ENCODE measurements around the gene TP53RK.

Gene TP53RK

DNA sequence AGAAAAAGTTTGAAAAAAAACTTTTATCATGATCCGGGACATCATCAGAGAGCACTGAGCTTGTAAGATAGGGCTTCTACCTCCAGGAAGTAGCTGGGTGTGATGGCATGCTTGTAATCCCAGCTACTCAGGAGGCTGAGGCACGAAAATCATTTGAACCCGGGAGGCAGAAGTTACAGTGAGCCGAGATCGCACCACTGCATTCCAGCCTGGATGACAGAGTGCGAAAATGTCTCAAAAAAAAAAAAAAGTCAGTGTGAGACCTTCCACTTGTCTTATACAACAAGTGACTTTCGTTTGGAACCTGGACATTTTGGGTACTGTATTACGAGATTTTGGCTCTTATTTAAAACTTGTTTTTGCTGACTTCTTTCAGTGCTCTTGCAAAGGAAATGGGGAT is 32.1 kb downstream of the TP53RK start:
- no peak for DNase-seq

DNA sequence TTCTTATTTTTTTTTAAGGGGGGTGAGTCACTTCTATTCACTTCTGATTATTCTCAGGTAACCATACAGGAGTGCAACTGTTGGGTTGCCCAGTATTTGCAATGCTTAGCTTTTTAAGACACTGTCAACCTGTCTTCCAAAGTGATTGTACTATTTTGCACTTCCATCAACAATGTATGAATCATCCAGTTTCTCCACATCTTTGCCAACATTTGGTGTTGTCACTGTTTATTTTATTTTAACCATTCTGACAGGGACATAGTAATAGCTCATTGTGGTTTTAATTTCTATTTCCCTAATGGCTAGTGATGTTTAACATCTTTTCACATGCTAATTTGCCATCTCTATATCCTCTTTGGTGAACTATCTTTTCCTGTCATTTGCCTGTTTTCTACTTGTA is 36.5 kb downstream of the TP53RK start:
- DNase-seq = no peak

DNA sequence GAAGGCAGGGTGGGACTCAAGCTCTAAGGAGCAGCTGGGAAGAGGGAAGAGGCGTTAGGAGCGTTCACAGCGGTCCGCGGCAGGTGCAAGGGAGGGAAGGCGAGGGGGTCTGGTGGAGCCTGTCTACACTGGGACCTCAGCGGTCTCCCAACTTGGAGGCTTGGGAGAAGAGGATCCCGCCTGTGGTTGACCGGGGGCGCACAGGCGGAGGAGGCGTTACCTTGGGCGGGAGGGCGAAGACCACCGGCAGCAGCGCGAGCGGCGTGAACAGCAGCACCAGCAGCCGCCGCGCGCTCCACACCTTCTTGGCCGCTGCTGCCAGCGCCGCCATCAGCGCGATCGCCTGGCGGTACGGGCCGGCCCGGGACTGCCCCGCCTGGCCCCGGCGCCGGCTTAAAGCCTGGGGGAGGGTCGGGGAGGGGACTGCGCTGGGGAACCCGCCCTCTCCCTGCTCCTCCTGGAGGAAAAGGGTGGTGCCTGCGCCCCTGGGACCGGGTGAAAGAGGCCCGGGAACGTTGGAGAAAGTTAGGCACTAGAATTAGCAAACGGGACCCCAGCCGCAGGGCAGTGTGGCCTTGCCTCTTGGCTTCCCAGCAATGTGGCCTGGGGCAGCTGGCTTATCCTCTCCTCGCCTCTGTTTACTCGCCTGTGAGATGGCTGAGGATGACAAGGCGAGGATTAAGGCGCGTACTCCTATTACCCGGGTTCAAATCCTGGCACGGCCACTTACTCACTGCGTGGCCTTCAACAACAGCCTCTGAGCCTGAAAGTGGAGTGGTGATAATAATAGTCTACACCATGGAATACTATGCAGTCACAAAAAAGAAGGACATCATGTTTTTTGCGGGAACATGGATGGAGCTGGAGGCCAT is 37.9 kb downstream of the TP53RK start, which contains the start of gene SLC13A3:
SLC13A3 (minus strand) TSS at position 369 of the 872 bp plus-strand sequence; CDS start at position 331, 38 bp downstream.
- DNase-seq = no peak

DNA sequence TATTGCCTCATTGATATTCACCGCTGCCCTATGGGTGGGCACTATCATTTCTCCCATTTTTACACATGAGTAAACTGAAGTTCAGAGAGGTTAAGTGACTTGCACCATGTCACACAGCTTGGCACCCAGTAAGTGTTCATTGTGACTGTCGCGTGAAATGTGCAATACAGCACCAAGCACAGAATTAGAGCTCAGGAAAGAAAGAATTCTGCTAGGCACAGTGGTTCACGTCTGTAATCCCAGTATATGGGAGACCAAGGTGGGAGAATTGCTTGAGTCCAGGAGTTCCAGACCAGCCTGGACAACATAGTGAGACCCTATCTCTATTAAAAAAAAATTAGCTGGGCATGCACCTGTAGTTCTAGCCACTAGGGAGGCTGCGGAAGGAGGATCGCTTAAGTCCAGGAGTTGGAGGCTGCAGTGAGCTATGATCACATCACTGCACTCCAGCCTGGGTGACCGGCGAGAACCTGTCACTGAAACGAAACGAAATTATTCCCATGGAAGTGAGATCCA is 38.6 kb downstream of the TP53RK start:
- DNase-seq = no peak

DNA sequence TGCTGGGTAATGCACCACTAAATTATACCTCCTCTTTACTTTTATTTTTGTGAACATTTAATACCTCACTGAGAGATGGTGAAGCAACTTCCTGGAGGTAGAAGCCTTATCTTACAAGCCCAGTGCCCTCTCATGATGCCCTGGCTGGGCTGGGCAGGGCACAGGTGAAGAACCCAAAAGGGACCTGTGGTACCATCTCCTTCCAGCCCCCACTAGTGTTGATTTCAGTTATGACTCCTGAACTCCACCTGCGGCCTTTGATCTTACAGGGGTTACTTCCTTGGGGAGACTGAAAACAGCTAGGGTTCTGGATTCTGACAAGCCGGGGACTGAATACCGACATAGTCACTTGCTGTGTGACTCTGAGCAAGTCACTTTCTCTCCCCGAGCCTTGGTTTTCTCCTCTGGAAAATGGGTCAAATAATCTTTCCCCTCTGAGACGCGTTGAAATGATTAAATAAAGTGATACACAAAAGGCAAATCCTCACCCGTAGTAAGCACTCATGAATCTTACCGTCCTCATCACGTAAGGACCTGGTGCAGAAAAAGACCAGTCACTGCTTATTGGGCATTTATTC is 39.2 kb downstream of the TP53RK start:
- no peak for DNase-seq

DNA sequence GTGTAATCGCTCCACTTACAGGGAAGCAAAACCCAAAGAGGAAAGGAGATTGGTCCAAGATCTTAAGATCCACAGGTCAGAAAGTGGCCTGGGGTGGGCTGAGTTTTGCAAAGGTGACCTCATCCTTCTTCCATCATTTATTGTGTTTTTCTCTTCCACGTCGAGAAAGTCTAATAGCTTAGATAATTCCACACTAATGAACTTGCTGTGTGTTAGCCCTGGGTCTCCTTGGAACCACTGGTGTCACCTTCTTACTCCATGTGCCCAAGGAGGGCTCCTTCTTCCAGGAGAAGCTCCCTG is 39.6 kb downstream of the TP53RK start:
- no peak for DNase-seq

DNA sequence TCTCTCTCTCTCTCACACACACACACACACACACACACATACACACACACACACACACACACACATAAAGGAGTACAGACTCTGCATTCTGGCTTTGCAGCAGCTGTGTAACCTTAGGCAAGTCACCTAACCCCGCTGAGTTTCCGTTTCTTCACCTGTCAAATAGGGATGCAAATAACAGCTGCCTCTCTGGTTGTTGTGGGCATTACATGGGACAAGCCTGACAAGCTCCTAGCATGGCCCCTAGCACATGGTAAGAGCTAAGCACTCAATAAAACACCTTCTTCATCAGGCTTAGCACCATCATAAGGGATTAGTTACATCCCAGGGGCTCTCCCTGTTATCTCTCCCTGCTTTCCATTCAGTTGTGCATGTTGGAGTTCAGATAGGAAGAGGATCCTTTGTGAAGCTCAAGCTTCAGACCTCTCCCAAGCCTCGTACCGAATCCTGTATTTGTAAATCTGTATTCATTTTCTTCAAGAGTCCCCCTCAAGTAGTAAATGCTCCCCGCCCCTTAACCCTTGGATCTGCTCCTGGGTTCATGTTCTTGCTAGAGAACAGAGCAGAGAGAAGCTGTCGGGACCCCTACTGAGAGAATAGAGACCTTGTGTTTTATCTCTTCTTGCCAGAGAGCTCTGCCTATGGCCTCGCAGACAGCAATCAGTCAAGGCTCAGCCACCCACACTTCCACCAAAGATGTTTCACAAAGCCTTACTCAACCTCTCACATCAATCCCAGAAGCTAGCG is 40.2 kb downstream of the TP53RK start:
- no peak for DNase-seq

DNA sequence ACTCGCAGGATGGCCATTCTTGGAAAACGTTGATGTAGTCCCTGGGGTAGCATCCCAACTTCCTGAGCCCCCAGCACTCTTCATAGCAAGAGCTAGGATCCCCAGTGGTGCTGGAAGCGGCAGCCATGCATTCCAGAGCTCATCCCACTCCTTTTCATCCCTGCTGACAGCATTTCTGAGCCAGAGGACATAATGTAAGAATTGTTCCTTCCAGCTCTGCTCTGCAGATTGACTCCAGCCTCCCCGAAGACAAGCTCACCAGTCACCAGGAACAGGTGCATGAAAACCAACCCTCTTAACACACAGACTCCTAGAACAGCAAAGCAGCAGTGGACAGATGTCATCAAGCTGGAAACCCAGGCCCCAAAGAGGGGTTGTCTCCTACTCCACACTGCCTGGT is 41.8 kb downstream of the TP53RK start:
- no peak for DNase-seq

DNA sequence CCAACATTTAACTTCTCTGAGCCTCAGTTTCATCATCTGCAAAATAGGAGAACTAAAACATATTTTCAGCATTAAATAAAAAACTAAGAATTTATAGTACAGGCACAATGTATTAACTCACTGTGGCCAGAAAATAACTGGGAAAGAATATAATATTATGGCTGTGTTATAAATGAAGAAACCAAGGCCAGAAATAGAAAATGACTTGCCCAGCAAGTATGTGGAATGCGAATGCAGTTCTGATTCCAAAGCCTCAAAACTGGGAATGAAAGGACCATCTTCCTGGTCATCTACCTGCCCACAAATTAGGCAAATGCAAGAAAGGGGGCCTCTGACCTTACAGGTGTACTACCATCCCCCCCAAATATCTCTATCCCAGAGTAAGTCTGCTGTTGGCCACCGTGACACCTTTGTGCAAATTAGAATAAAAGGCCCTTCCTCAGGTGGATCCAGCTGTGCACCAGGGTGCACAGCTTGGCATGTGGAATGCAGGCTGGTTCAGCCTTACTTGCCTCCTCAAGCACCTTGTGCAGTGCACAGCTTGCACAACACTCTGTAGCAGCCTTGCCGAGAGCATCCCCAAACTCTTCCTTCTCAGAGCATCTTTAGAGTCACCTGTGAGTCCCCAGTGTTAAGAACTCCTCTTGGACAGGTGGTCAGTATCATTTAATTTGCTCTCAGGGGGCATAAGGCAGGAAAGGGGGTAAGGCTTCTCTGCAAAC is 42.4 kb downstream of the TP53RK start:
- DNase-seq = no peak

DNA sequence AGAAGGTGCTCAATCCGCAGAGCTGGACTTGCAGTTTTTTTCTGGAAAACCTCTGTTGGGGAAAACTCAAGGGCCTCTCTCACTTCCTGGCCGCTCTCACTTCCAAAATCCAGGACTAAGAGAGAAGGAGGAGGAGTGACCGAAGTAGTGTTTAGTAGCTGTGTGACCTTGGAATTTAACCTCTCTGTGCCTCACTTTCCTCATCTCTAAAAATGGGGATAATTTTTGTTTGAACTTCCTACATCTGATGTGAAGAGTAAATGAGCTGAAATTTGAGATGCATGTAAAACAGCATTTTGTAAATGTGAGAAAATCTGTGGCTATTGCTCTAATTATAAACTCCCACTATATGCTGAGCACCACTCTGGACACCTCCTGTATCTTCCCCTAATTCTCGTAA is 43.1 kb downstream of the TP53RK start:
- no peak for DNase-seq

DNA sequence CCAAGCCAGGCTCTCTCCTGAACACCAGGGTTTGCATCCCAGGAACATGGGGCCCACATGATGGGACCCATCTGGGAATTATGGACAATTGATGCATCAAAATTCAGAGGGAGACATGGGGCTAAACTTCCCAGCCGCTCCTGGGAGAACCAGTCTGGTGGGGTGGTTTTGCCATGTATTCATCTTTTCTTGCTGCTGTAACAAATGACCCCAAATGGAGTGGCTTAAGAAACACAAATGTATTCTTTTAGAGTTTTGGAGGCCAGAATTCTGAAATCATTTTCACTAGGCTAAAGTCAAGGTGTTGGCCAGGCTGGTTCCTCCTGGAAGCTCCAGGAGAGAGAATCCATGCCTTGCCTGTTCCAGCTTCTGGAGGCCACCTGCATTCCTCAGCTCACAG is 44.5 kb downstream of the TP53RK start:
- DNase-seq = no peak

DNA sequence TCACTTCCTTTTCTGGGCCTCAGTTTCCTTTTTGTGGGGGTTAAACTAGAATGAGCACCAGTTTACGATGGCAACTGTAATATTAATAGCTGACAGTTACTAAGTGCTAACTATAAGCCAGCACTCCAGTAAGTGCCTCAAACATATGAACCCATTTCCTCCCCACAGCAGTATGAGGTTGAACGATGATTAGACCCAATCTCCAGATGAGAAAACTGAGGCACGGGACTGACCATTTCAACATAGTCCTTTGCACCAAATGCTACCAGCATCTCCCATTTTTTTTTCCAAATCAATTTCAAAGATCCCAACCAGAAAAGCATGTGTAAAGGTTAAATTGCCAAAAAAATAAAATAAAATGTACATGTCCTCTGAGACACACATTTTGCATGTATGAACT is 45.1 kb downstream of the TP53RK start:
- no peak for DNase-seq

DNA sequence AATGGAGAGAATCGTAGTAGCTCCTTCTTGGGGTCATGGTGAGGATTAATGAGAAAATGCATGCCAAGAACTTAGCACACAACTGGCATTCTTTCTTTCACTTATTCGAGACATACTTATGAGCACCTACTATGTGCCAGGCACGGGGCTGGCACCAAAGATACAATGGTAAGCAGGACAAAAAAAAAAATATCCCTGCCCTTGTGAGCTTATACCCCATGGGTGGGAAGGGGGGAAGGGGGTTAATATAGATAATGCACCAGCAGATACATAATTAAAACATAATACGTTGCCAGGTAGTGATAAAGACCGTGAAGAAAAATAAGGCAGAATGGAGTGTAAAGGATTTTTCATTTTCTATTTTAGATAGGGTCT is 46.3 kb downstream of the TP53RK start:
- DNase-seq = no peak

DNA sequence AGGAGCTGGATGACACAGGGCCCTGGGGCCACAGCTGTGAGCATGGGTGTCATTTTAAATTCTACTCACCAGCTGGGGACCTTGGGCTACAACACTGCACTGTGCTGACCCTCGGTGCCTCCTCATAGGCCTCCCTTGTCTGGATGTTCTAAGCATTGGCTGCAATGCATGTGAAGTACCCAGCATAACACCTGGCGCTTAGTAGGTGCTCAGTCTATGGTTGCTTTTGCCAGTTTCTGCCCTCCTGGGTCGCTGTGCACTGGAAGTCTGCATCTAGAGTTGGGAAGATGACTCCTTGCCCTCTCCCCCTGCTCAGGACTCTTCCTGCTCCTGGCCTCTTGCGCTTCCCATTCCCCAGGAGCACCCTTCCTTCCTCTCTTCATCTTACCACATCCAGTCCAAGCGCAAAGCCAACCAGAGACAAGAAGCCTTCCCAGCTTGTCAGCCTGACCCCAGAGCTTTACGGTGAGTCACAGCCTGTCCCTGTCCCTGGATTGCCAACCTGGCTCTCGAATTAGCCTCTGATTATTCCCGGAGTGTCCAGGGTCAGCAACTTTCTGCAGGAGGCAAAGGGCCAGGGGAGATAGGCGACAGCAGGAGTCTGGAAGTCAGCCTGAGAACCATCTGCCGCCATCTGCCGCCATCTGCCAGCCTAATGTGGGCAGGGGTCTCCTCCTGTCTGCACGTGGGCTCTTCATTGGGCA is 46.8 kb downstream of the TP53RK start:
- no peak for DNase-seq

DNA sequence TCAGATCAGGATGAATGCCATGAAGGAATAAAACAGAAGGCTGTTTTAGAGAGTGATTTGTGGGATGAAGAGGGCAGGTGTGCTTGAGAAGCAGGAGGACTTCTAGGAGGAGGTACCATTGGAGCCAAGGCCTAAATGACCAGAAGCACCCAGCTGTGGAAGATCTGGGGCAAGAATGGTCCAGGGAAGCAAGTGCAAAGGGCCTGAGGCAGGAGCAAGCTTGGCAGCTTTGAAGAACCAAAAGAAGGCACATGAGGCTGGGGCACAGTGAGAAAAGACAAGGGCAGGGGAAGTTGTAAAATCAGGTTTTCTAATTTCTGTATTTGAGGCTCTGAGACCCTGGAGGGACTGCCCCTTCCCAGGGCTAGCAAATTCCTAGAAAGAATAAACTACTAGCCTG is 47.8 kb downstream of the TP53RK start:
- DNase-seq = no peak

DNA sequence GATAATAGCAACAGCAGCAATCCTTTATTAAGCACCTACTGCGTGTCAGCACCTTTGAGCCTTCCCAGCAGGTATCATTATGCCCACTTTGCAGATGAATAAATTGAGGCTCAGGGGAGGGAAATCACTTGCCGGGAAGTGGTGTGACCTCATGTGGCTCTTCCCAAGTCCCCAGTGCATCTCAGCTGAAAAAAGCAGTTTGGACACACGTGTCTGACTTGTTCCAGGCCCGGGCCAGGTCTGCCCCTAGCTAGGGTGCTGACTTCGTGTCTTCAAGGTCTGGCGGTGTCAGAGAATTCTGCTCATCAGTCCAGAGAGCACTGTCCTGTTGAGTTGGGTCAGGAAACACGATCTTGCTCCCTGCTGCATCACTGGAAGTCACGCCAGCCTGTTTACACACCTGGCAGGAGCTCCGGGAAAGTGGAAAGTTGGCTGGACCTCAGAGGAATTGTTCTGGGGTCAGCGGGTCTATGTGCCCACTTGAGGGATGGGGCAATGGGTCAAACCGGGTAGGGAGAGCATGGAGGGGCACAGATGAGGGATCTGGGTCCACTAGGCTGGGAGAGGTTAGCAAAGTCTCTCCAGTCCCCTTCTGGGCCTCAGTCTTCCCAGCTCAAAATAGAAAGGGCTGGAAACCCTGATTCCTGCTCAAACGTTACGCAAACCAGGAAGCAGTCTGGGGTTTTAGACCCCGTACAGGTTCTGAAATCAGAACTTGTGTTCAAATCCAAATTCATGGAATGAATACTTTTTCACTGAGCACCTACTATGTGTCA is 48.5 kb downstream of the TP53RK start:
- no peak for DNase-seq

DNA sequence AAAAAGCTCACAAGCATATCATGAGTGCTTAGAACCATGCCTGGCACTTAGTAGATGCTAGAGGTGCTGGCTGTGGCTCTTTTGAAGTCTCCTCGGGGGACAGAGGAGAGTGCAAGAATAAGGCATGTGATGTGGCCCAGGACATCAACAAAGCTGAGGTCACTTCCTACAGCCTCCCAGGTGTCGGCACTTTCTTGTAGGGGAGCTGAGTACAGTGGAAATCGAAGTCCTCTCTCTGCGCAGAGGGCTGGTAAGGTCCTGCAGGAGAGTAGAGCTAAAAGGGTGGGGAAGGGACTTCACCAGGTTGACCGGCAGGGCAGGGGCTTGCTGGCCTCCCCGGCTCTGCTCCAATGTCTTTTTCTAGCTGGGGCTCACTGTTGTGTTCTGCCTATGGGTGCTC is 49.2 kb downstream of the TP53RK start:
- DNase-seq = no peak

DNA sequence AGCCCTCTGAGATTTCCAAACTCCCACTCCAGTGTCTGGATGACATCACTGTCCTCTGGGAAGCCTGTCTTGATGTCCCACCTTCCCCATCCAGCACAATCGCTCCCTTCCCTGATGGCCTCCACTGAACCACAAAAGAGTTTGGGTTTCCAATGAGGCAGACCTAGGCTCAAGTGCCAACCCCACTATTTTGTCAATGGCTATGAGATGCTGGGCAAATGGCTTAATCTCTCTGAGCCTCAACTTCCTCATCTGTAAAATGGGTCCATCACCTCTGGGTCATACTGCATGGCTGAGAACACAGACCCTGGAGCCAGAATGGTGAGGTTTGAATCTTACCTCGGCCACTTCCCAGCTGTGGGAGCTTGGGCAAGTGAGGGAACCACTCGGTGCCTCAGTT is 49.7 kb downstream of the TP53RK start:
- no peak for DNase-seq

DNA sequence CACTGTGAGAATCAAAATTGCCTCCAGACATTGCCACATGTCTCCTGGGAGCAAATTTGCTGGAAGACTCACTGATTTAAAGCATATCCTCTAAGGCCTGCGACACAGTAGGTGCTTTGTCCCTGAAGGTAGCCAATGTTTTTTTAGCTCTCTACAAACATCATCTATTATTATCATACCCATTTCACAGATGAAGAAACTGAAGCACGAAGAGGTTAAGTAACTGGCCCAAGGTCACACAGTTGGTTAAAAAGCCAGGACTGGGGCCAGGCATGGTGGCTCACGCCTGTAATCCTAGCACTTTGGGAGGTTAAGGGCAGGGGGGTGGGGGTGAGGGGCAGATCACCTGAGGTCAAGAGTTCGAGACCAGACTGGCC is 50.4 kb downstream of the TP53RK start:
- no peak for DNase-seq

DNA sequence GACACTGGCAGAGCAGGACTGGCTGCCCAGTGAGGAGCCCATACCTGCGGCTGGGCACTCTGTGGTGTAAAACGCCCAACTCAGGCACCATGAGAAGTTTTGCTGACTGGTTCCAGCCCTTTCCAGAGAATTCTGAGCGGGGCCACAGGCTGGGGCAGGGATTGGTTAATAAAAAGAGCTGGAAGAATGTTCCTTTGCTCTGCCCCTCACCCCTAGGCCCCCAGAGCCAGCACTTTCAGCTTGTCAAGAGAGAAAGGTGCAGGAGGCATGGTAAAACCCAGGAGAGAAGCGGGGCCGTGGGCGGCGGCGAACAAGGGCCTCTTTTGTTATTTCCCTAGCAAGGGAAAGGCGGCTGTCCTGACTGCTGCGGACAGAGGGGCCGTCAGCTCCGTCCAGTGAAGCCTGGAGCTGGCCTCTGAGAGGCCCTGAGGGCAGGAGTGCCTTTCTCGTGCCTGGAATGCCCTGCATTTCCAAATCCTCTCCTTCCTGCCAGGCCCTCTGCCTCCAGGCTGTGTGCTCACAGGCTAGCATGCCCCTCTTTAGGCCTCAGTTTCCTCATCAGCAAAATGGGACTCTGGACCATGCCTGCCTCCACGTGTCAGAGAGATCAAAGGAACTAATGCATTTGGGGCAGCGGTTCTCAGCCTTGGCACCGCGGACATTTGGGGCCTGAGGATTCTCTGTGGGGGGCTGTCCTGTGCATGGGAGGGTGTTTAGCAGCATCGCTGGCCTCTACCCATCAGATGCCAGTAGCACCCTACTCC is 50.9 kb downstream of the TP53RK start:
- no peak for DNase-seq

All from NCI-H748 treated with DMSO at 0.1 percent for 48 hours (cell line).